GM18951 (cell line): Measurements from ENCODE around the gene ZNHIT1.

Source experiments
- POLR2A ChIP-seq: IDR thresholded peaks from 4 replicates; pipeline ENCODE4 v1.6.1; 2011; ENCODE audit warnings: mild to moderate bottlenecking; ENCODE audit not compliant: insufficient read length, insufficient read depth; ENCODE audit errors: extremely low read depth
- in situ Hi-C: fragments of 300-500 bp; cut with MboI; formaldehyde crosslinking; loops from one replicate; pipeline ENCODE4 v1.12.0; 2022; ENCODE audit warnings: low sequenced_read_pairs, mixed read lengths, inconsistent platforms; ENCODE audit not compliant: unreplicated experiment

Gene ZNHIT1

DNA sequence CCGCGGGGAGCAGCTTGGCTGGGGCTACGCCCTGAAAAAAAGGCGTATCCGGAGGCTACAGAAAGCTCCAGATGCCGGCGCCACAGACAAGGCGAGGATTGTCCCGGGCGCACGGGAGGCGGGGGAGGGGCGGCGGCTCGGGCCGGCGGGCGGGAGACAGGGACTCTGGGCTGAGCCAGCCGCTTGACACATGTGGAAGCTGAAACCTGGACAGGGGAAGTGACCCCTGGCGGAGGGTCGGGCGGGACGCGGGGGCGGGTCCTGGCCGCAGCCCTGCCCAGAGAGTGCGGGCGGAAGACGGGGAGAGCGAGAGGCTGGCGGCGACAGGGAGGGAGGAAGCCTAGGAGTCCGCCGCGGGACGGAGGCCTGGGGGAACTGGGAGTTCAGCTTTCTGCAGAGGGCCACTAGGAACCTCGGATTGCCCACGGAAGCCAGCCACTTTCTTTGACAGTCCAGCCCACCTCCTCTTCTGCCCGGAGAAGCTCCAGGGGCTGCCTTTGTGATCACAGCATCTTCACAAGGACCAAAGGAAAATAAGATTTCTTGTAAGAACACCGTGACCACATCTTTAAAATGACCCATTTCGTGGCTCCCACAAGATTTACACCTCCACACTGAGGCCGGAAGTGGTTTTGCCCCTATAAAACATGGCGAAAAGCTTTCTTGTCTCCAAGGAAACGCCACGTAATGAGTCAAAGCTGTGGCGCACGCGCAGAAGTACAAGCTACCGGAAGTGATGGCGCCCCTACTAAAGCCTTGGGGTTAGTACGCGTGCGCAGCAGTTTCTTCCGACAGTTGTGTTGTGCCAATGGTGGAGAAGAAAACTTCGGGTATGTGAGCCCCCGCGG, at the start of gene ZNHIT1, which contains the start of gene PLOD3:
ZNHIT1 (plus strand) TSS at position 778 of the 848 bp plus-strand sequence; CDS start at position 809, 31 bp downstream.
PLOD3 (minus strand) TSS at position 194 of the 848 bp plus-strand sequence. CDS start 307 bp downstream, outside the sequence.
- peak; percentile 55 for TF ChIP-seq POLR2A
- in situ Hi-C loops = no loop called here

DNA sequence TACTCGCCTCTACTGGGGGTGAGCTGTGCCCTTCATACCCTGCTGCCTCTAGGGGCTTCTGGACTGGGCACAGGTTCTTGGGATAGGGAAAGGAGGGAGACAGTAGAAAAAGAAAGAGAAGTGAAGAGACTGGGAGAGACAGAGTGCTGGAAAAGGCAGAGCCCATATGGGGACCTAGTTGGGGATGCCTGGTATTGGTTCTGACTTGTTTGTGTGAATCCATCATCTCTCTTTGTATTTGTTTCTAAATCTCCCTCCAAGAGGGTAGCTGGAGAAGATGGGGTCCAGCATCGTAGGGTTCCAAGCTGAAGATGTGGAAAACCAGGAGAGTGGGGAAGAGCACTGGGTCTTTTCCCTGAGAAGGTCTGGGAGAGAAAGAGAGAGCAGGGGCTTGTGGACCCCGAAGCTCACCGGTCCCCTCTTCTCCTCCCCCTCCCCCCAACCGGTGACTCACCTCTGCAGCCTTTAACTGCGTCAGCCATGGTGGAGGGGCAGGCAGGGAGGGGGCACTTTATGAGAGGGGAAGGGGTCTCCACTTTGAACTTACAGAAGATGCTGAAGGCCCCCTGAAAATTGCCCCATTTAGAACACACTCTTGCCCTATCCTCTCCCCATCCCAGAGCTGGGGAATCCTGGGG, 49.4 kb upstream of the ZNHIT1 start:
- TF ChIP-seq POLR2A = no peak
- in situ Hi-C loops = no loop called here

DNA sequence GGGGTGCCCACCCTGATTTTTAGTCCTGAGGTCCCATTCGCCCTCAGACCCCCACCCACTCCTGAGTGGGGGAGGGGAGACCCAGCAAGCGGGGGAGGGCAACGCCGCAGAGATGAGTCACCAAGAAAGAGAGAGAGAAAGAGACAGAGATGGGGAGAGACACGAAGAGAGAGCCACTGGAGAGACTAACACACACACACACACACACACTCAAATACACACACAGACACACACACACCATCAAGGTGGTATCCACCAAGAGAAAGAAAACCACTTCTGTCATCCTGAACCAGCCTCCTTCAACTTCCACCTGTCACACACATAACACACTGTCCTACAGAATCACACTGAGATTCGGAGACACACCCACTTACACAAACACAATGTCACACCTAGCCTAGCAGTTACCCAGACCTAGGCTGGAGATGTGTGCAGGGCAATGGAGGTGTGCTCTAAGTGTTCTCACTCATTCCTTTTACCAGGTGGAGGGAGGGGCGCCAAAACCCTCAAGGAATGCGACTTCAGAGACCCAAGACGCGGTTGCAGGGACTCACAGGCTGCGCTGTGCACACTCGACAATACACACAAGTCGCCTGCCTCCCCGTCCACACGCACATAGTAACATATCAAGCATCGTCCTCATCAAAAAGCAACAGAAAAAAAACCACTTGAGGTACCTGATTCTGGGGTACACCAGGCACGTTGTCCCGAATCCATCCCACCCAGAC, 48.7 kb upstream of the ZNHIT1 start:
- in situ Hi-C loops = no loop called here
- TF ChIP-seq POLR2A = no peak

DNA sequence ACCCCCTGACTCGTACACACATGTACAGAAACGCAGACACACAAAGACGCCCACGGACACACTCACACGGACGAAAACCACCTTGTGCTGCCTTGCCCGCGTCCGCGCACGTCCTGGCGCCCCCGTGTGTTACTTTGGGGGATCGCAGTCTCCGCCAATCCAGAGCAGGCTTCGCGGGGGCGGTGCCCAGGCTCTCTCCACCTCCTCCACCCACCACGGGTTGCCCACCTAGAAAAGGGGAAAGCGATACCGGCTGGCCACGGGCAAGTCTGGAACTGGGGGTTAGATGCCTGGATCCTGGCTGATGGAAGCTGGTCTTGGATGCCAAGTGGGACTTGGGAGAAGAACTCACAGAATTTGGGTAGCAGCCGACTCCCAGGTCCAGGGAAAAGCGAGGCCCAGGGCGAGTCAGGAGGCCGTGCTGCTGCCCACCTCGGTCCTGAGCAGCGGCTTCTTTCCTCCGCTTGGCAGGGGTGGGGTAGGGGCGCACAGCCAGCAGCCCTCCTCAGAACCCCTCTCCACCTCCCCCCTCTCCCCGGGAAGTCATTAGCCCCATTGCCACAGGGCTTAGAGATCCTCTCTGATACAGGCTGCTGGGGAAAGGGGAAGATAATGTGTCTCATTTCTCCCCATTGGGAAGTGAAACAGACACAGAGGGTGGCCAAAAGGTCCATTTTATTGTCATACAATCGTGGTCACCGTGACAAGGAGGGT, 48.0 kb upstream of the ZNHIT1 start:
- TF ChIP-seq POLR2A = no peak
- in situ Hi-C loops = no loop called here

DNA sequence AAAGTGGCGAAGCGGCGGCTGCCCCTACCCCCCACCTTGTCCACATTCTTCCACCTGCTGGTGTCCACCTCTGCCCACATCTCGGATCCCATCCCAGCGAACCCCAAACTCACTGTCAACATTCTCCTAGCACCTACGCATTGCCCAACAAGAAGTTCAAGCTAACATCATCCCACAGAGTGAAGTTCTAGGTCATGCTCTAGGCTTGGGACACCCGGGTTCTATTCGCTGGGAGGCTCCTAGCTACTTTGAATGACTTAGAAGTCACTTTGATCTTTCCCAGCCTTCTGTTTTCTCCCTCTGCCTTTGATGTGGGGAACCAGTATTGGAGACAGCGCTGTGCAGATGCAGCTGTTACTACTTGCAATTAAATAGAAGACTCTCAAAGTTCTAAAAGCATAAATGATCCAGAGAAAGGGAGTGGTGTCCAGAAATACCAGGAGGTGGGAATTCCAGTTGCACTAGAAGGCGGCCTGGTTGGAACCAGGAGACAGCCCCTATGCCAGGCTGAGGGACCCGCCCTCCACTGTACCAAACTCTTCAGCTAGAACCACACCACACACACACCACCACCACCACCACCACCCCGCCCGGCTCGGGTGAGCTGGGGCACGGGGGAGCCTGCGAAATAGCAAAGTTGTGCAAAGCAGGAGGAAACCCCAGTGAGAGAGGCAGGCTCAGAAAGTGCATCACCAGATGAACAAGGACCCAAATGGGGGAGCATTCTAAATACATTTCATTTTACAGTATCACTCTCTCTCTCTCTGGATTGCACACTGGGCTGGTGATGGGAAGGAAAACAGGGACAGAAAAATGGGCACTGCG, 47.1 kb upstream of the ZNHIT1 start:
- TF ChIP-seq POLR2A = no peak
- in situ Hi-C loops = no loop called here

DNA sequence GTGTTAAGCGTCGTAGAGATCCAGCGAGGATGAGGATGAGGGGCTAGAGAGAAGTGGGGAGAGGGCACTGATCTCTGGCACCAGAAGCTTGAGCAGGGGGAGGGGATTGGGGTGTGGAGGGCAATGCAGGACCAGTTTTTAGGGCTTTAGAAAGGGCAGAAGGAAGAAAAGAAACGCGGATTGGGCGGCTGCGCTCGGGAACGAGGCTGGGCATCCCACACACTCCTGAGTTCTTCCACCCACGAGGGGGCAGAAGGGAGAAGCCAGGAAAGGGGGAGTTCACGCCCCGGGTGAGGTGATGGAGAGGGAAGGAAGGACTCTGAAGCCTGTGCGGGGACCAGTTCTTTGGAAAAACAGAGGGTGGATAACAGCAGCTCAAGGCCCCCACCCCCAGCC, 46.5 kb upstream of the ZNHIT1 start:
- in situ Hi-C loops = no loop called here

DNA sequence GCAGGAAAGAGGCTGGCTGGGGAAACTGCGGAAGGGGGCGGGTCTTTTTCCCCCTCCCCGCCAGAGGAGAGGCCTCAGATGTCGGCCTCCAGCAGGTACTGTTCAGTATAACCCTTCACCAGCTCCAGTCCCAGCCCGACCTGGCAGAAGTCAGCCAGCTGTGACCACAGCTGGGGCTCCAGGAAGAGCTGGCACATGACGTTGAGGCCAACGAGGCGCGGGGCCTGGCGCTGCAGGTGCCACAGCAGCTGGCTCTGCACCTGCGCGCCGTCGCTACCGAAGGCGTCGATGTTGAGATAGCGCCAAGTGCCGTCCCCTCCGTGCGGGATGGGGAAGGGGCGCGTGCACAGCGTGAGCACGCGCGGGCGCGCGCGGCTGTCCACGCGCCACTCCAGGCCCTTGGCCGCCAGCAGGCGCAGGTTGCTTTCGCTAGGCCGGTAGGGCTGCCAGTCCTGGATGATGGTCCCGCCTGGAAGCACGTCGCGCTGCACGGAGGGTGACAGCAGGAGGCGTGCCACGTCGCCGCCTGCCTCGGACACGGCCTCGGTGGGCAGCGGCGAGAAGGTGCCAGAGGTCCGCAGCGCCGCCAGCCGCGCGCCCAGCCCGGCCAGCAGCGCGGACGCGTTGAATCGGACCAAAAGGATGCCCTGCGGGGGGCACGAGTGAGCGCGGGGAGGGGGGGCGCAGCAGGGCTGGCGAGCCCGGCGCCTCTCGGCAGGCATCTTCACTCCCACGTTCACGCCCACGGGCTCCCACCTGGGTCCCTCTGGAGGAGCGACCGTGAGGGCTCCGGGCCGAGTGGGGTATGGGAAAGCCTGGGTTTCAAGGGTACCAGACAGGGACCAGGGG, 45.7 kb upstream of the ZNHIT1 start:
- no peak for TF ChIP-seq POLR2A
- in situ Hi-C loops = no loop called here

More for the DNA sequence above, 46.5 kb upstream of the ZNHIT1 start:
- TF ChIP-seq POLR2A = no peak

DNA sequence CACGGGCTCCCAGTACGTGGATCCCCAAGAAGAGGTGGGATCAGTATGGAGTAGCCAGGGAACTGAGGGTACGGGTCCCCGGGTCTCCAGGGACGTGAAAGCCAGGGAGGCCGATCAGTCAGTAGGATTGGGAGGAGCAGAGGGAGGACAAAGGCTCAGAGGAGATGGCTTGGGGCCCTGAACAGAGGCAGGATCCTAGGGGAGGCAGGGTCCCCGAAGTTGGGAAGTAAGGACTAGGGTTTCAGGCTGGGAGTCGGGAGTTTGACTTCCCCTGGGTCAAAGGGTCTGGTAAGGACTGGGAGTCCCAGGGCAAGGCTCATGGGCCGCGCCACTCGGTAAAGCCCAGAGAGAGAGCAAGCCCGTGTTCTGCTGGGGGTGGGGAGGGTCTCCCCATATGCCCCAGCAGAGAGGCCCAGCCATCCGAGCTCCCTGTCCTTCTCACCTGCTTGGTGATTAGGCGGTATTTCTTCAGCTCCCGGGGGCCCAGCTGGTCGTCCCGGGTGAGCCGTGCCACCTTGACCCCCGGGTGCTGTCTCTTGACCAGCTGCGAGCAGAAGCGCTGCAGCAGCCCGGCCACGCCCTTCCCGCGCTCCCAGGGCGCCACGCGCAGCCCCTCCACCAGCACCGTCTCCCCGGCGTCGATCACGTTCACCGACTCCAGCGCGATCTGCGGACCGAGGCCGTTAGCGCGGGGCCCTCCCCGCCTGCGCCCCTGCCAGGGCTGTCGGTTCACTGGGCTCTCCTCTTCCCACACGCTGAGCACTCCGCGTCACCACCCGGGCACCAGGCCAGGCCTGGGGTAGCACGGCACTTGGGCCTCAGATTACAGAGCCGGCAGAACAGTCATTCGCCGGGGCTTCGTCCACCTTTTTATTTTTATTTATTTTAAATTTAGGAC, 44.9 kb upstream of the ZNHIT1 start:
- no peak for TF ChIP-seq POLR2A

DNA sequence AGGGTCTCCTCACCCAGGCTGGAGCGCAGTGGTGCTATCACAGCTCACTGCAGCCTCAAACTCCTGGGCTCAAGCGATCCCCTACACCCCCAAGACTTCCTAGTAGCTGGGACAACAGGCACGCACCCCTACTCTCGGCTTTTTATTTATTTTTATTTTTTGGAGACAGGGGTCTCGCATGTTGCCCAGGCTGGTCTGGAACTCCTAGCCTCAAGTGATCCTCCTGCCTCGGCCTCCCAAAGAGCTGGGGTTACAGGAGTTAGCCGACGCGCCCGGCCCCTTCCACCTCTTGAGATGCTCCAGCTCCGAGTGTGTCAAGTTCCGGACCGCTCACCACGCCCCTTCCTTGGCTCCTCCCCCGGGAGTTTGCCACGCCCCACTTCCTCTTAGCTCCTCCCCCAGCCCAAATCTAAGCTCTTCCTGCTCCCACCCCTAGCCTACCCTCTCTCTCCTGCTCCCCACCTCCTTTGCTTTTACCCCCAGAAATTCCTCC, 44.2 kb upstream of the ZNHIT1 start:
- TF ChIP-seq POLR2A = no peak
- in situ Hi-C loops = no loop called here

More for the DNA sequence above, 44.9 kb upstream of the ZNHIT1 start:
- in situ Hi-C loops = no loop called here

DNA sequence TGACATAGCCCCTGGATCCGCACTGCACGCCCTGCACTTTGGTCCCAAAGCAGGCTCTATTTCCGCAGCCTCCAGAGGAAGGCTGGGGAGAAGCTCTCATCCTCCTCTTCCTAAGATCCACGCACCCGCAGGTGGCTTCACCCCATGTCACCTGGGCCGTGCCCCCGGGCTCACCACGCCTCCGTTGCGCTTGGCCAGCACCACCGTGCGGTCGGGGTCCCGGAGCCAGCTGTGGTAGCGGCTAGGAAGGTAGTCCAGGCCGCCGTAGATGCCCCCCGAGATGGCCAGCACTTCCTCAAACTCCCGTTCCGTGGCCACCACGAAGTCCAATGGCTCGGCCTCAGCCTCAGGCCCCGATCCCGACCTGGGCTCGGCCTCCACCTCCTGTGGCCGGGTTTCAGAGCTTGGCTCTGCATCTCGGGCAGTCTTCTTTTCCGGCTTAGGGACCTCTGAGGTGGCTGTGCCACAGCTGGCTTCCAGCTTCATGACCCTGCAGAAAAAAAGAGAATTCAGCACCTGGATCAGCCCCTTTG, 43.6 kb upstream of the ZNHIT1 start:
- in situ Hi-C loops = no loop called here
- no peak for TF ChIP-seq POLR2A
